ENCODE measurements around the gene ZG16. TPM values are rescaled to one million over a fixed set of nuclear protein-coding genes. Genes with fewer than 3 reads are reported as not detected.

Gene ZG16
- total RNA-seq, 2 donors from 2014 or later = not detected

GRCh38 chr16:29790183-29790948 is 12.3 kb downstream of the ZG16 start, which contains the start of gene KIF22:
TSS of gene KIF22 (plus strand) at chr16:29790751. CDS start at chr16:29790760, 9 bp downstream.
- peaks cover 15% of the 10 kb centered on the region for H3K36me3 ChIP-seq (ENCODE audit: control insufficient read depth, insufficient read depth, low read length)
- DNase-seq = peak; percentile 100
- WGBS, 2 experiments (ENCODE audit: insufficient coverage in 1 of 2, insufficient read length in 1 of 2) = 1 to 3% methylated on average over 34 to 67 of the region's 67 CpGs
- Mint-ChIP-seq H3K4me1 (peaks cover 18% of the 10 kb centered on the region), H3K9me3 (no peaks in the 10 kb centered on the region), H3K27me3 (ENCODE audit: insufficient read depth) (peaks cover 7% of the 10 kb centered on the region), H3K4me3 (peak within 1 kb of the TSS; percentile 99), H3K27ac (peak within 1 kb of the TSS; percentile 99), H3K36me3 (ENCODE audit: low read depth) (peaks cover 18% of the 10 kb centered on the region)
- no peaks in the 10 kb centered on the region for H3K9me3 ChIP-seq (ENCODE audit: control insufficient read depth, low read length)
- TF ChIP-seq, protein P1, sequence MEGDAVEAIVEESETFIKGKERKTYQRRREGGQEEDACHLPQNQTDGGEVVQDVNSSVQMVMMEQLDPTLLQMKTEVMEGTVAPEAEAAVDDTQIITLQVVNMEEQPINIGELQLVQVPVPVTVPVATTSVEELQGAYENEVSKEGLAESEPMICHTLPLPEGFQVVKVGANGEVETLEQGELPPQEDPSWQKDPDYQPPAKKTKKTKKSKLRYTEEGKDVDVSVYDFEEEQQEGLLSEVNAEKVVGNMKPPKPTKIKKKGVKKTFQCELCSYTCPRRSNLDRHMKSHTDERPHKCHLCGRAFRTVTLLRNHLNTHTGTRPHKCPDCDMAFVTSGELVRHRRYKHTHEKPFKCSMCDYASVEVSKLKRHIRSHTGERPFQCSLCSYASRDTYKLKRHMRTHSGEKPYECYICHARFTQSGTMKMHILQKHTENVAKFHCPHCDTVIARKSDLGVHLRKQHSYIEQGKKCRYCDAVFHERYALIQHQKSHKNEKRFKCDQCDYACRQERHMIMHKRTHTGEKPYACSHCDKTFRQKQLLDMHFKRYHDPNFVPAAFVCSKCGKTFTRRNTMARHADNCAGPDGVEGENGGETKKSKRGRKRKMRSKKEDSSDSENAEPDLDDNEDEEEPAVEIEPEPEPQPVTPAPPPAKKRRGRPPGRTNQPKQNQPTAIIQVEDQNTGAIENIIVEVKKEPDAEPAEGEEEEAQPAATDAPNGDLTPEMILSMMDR (conservative IDR thresholded peaks at IDR 0.05) = peak; percentile 83
- H3K4me1 ChIP-seq (ENCODE audit: control insufficient read depth, insufficient read depth, low read length) = no peaks in the 10 kb centered on the region
- H3K9ac ChIP-seq (ENCODE audit: extremely low read depth, low read length, poor library complexity, severe bottlenecking) = peak within 1 kb of the TSS; percentile 86
- H3K4me3 ChIP-seq (ENCODE audit: low read length) = peak within 1 kb of the TSS; percentile 97
- no peaks in the 10 kb centered on the region for H3K27me3 ChIP-seq (ENCODE audit: control insufficient read depth, insufficient read depth, low read length, poor library complexity, severe bottlenecking)
- H3K27ac ChIP-seq (ENCODE audit: low read depth, low read length) = peak within 1 kb of the TSS; percentile 78

- H3K4me3 Mint-ChIP-seq = peak overlapping the region; percentile 99
- H3K36me3 ChIP-seq (ENCODE audit: control insufficient read depth, insufficient read depth, low read length) = peaks cover 15% of the 10 kb centered on the region
- H3K9me3 Mint-ChIP-seq = no peaks in the 10 kb centered on the region
- 3% methylated on average over 18 to 31 of the region's 31 CpGs for WGBS, 2 experiments (ENCODE audit: insufficient coverage in 1 of 2, insufficient read length in 1 of 2)
- H3K27me3 ChIP-seq (ENCODE audit: control insufficient read depth, insufficient read depth, low read length, poor library complexity, severe bottlenecking) = no peaks in the 10 kb centered on the region
- peak overlapping the region; percentile 97 for H3K4me3 ChIP-seq (ENCODE audit: low read length)
- H3K9ac ChIP-seq (ENCODE audit: extremely low read depth, low read length, poor library complexity, severe bottlenecking) = peak overlapping the region; percentile 86
- H3K36me3 Mint-ChIP-seq (ENCODE audit: low read depth) = peaks cover 19% of the 10 kb centered on the region
- no peak for DNase-seq
- TF ChIP-seq, protein P1 (conservative IDR thresholded peaks at IDR 0.05) = no peak
- no peaks in the 10 kb centered on the region for H3K9me3 ChIP-seq (ENCODE audit: control insufficient read depth, low read length)
- H3K27ac Mint-ChIP-seq = peak overlapping the region; percentile 99
- no peaks in the 10 kb centered on the region for H3K4me1 ChIP-seq (ENCODE audit: control insufficient read depth, insufficient read depth, low read length)
- peaks cover 3% of the 10 kb centered on the region for H3K27me3 Mint-ChIP-seq (ENCODE audit: insufficient read depth)
- H3K27ac ChIP-seq (ENCODE audit: low read depth, low read length) = peak overlapping the region; percentile 59
- peaks cover 17% of the 10 kb centered on the region for H3K4me1 Mint-ChIP-seq
Measured at GRCh38 chr16:29790949-29791844, 13.1 kb downstream of the ZG16 start.
